Measurements from ENCODE around the gene HK3. TPM values are rescaled to one million over a fixed set of nuclear protein-coding genes. Genes with fewer than 3 reads are reported as not detected.

Gene HK3
- total RNA-seq, 1 donor from 2014 or later = 0.60 TPM

DNA sequence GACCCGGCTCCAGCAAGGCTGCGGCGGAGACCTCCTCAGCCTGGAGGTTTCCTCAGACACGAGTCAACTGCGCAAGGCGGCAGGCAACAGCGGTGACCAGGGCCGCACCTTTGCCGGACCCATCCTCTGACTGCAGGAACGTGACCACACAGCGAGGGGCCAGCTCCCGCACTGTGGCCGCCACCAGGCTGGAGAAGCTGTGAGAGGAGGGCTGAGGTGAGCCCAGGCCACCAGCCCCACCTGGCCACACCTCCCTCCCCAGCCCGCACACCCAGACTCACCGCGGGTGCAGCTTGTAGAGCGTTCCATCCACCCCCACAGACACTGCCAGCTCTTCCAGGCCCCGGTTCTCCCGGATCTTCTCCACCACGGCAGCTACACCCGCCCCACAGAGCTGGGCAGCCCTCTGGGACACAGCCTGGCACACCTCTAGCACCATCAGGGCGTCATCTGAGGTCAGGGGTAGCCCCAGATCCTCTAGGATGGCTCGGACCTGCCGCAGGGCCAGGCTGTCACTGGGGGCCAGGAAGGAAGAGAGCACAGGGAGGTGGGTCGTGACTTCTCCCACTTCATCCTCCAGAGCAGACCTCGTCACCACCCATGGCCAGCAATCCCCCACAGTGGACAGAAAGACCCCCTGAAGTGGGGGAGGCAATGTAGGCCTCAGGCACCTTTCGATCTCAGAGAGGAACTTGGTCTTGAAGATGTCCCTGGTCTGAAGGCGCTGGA lies 18.0 kb downstream of the HK3 start:
- Mint-ChIP-seq H3K27me3 (ENCODE audit: low read depth) (peaks cover 10% of the 10 kb centered on the region), H3K4me1 (no peaks in the 10 kb centered on the region), H3K9me3 (no peaks in the 10 kb centered on the region), H3K36me3 (no peaks in the 10 kb centered on the region), H3K27ac (no peak overlapping the region), H3K4me3 (no peak overlapping the region)
- TF ChIP-seq, protein P1, sequence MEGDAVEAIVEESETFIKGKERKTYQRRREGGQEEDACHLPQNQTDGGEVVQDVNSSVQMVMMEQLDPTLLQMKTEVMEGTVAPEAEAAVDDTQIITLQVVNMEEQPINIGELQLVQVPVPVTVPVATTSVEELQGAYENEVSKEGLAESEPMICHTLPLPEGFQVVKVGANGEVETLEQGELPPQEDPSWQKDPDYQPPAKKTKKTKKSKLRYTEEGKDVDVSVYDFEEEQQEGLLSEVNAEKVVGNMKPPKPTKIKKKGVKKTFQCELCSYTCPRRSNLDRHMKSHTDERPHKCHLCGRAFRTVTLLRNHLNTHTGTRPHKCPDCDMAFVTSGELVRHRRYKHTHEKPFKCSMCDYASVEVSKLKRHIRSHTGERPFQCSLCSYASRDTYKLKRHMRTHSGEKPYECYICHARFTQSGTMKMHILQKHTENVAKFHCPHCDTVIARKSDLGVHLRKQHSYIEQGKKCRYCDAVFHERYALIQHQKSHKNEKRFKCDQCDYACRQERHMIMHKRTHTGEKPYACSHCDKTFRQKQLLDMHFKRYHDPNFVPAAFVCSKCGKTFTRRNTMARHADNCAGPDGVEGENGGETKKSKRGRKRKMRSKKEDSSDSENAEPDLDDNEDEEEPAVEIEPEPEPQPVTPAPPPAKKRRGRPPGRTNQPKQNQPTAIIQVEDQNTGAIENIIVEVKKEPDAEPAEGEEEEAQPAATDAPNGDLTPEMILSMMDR (IDR thresholded peaks at IDR 0.05; ENCODE audit: unreplicated experiment) = no peak
- DNase-seq (ENCODE audit: low spot score in 2 of 2, unreplicated experiment in 2 of 2) = no peak

- Mint-ChIP-seq H3K27me3 (ENCODE audit: low read depth) (peaks cover 14% of the 10 kb centered on the region), H3K4me3 (no peak overlapping the region), H3K36me3 (no peaks in the 10 kb centered on the region), H3K9me3 (no peaks in the 10 kb centered on the region), H3K4me1 (no peaks in the 10 kb centered on the region), H3K27ac (no peak overlapping the region)
- no peak for DNase-seq (ENCODE audit: low spot score in 2 of 2, unreplicated experiment in 2 of 2)
- TF ChIP-seq, protein P1 (IDR thresholded peaks at IDR 0.05; ENCODE audit: unreplicated experiment) = no peak
Measured at GRCh38 chr5:176880366-176881020, 18.7 kb downstream of the HK3 start.

DNA sequence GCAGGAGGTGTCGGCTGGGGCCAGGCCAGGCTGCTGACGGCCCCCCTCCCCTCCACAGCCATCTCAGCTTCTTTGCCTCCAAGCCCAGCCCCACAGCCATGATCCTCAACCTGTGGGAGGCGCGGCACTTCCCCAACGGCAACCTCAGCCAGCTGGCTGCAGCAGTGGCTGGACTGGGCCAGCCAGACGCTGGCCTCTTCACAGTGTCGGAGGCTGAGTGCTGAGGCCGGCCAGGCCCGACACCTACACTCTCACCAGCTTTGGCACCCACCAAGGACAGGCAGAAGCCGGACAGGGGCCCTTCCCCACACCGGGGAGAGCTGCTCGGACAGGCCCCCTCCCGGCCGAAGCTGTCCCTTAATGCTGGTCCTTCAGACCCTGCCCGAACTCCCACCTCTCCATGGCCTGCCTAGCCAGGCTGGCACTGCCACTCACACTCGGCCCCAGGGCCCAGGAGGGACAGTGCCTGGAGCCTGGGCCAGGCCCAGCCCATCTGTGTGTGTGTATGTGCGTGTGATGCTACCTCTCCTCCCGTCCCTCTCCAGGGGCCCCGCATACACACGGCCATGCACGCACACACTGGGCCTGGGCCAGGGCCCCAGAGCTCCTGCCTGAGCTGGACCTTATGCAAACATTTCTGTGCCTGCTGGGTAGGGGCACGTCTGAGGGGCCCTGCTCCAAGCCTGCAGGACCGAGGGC lies 19.3 kb downstream of the HK3 start:
- TF ChIP-seq, protein P1 (IDR thresholded peaks at IDR 0.05; ENCODE audit: unreplicated experiment) = no peak
- no peak for DNase-seq (ENCODE audit: low spot score in 2 of 2, unreplicated experiment in 2 of 2)
- Mint-ChIP-seq H3K4me1 (no peaks in the 10 kb centered on the region), H3K4me3 (no peak overlapping the region), H3K9me3 (no peaks in the 10 kb centered on the region), H3K36me3 (no peaks in the 10 kb centered on the region), H3K27me3 (ENCODE audit: low read depth) (peaks cover 21% of the 10 kb centered on the region), H3K27ac (no peak overlapping the region)

- Mint-ChIP-seq H3K4me3 (no peak overlapping the region), H3K4me1 (no peaks in the 10 kb centered on the region), H3K27ac (no peak overlapping the region), H3K27me3 (ENCODE audit: low read depth) (peaks cover 28% of the 10 kb centered on the region), H3K36me3 (no peaks in the 10 kb centered on the region), H3K9me3 (no peaks in the 10 kb centered on the region)
- DNase-seq (ENCODE audit: low spot score in 2 of 2, unreplicated experiment in 2 of 2) = no peak
- TF ChIP-seq, protein P1 (IDR thresholded peaks at IDR 0.05; ENCODE audit: unreplicated experiment) = no peak
Measured at GRCh38 chr5:176878906-176879662, 20.1 kb downstream of the HK3 start.

DNA sequence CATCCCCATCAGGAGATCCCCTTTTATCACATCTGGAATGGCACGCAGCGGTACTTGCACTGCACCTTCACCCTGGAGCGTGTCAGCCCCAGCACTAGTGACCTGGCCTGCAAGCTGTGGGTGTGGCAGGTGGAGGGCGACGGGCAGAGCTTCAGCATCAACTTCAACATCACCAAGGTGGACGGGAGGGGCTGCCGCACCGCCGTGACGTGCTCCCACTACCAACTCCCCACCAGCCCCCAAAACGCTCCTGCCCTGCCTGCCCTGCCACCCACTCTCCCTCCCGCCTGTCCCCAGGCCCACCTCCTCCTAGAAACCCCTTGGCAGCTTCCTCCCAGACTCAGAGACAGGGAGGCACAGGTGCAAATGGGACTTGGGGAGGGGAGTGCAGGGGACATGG lies 20.7 kb downstream of the HK3 start:
- Mint-ChIP-seq H3K9me3 (no peaks in the 10 kb centered on the region), H3K27me3 (ENCODE audit: low read depth) (peaks cover 34% of the 10 kb centered on the region), H3K4me1 (peaks cover 2% of the 10 kb centered on the region), H3K4me3 (no peak overlapping the region), H3K36me3 (no peaks in the 10 kb centered on the region), H3K27ac (no peak overlapping the region)
- TF ChIP-seq, protein P1 (IDR thresholded peaks at IDR 0.05; ENCODE audit: unreplicated experiment) = no peak
- no peak for DNase-seq (ENCODE audit: low spot score in 2 of 2, unreplicated experiment in 2 of 2)

Measured in mesothelial cell of epicardium (in vitro differentiated cells).